ENCODE results near the gene SEMA3G.

SEMA3G gene

GRCh38 chr3:52450489-52451236, 5.8 kb upstream of the SEMA3G start:
- no peak for DNase-seq (ENCODE audit: low spot score)
- in situ Hi-C loops (cut with MboI; ENCODE audit: low pct_unique_long_range_greater_than_20kb, low sequenced_read_pairs, unreplicated experiment) = no loop called here
- TF ChIP-seq CTCF (IDR thresholded peaks at IDR 0.05; ENCODE audit: extremely low read depth, insufficient read depth, missing control alignments) = no peak

- DNase-seq (ENCODE audit: low spot score) = no peak
- in situ Hi-C loops (cut with MboI; ENCODE audit: low pct_unique_long_range_greater_than_20kb, low sequenced_read_pairs, unreplicated experiment) = no loop called here
- no peak for TF ChIP-seq CTCF (IDR thresholded peaks at IDR 0.05; ENCODE audit: extremely low read depth, insufficient read depth, missing control alignments)
Observed at GRCh38 chr3:52447512-52448355, 2.8 kb upstream of the SEMA3G start.

- TF ChIP-seq CTCF (IDR thresholded peaks at IDR 0.05; ENCODE audit: extremely low read depth, insufficient read depth, missing control alignments) = peak; percentile 99
- in situ Hi-C loops (cut with MboI; ENCODE audit: low pct_unique_long_range_greater_than_20kb, low sequenced_read_pairs, unreplicated experiment) = no loop called here
- peak; percentile 80 for DNase-seq (ENCODE audit: low spot score)
Observed at GRCh38 chr3:52446631-52447511, 2.0 kb upstream of the SEMA3G start.

- DNase-seq (ENCODE audit: low spot score) = no peak
- in situ Hi-C loops (cut with MboI; ENCODE audit: low pct_unique_long_range_greater_than_20kb, low sequenced_read_pairs, unreplicated experiment) = no loop called here
- no peak for TF ChIP-seq CTCF (IDR thresholded peaks at IDR 0.05; ENCODE audit: extremely low read depth, insufficient read depth, missing control alignments)
Observed at GRCh38 chr3:52446042-52446441, 1.1 kb upstream of the SEMA3G start.

GRCh38 chr3:52443791-52444687, 864 bp downstream of the SEMA3G start:
- in situ Hi-C loops (cut with MboI; ENCODE audit: low pct_unique_long_range_greater_than_20kb, low sequenced_read_pairs, unreplicated experiment) = no loop called here
- no peak for DNase-seq (ENCODE audit: low spot score)
- TF ChIP-seq CTCF (IDR thresholded peaks at IDR 0.05; ENCODE audit: extremely low read depth, insufficient read depth, missing control alignments) = no peak

Data from GM13977 (cell line).